ENCODE results near the gene CSMD2. TPM values are rescaled to one million over a fixed set of nuclear protein-coding genes. Genes with fewer than 3 reads are reported as not detected.
A peak's percentile ranks its signal among the peaks of the same experiment; 100 is the strongest.

Gene CSMD2
- total RNA-seq, 1 donor from 2014 or later = 0.25 TPM

- ATAC-seq (no peak), DNase-seq (ENCODE audit: low spot score) (no peak)
Measured at GRCh38 chr1:33875862-33876261, 289.2 kb downstream of the CSMD2 start.

- ATAC-seq = no peak
- no peak for DNase-seq (ENCODE audit: low spot score)
Measured at GRCh38 chr1:33874636-33875035, 290.4 kb downstream of the CSMD2 start.

- no peak for ATAC-seq
Measured at GRCh38 chr1:33872683-33873082, 292.3 kb downstream of the CSMD2 start.

GRCh38 chr1:33872275-33872674 is 292.8 kb downstream of the CSMD2 start:
- ATAC-seq (no peak), DNase-seq (ENCODE audit: low spot score) (no peak)

More at GRCh38 chr1:33872683-33873082, 292.3 kb downstream of the CSMD2 start:
- no peak for DNase-seq (ENCODE audit: low spot score)

GRCh38 chr1:33867684-33868083 is 297.3 kb downstream of the CSMD2 start:
- ATAC-seq (no peak), DNase-seq (ENCODE audit: low spot score) (no peak)

GRCh38 chr1:33866281-33866680 is 298.7 kb downstream of the CSMD2 start:
- DNase-seq (ENCODE audit: low spot score) = no peak
- no peak for ATAC-seq

GRCh38 chr1:33864460-33865389 is 300.3 kb downstream of the CSMD2 start:
- no peak for ATAC-seq

GRCh38 chr1:33863779-33864178 is 301.3 kb downstream of the CSMD2 start, which contains the start of gene HMGB4:
Gene HMGB4, plus strand, starts transcription at chr1:33864079. Its CDS starts 113 bp downstream, at chr1:33864192.
- DNase-seq (ENCODE audit: low spot score) (no peak), ATAC-seq (no peak)

More at GRCh38 chr1:33864460-33865389, 300.3 kb downstream of the CSMD2 start:
- no peak for DNase-seq (ENCODE audit: low spot score)

GRCh38 chr1:33860671-33861070 is 304.4 kb downstream of the CSMD2 start:
- no peak for ATAC-seq
- no peak for DNase-seq (ENCODE audit: low spot score)

GRCh38 chr1:33854091-33854490 is 310.9 kb downstream of the CSMD2 start:
- DNase-seq (ENCODE audit: low spot score) = no peak
- ATAC-seq = no peak

- DNase-seq (ENCODE audit: low spot score) (no peak), ATAC-seq (no peak)
Measured at GRCh38 chr1:33853431-33853830, 311.6 kb downstream of the CSMD2 start.

GRCh38 chr1:33852711-33853110 is 312.3 kb downstream of the CSMD2 start:
- DNase-seq (ENCODE audit: low spot score) = no peak
- ATAC-seq = no peak

GRCh38 chr1:33850481-33850880 is 314.5 kb downstream of the CSMD2 start:
- DNase-seq (ENCODE audit: low spot score) = no peak
- no peak for ATAC-seq

GRCh38 chr1:33849211-33849610 is 315.8 kb downstream of the CSMD2 start:
- ATAC-seq (no peak), DNase-seq (ENCODE audit: low spot score) (no peak)

- no peak for ATAC-seq
Measured at GRCh38 chr1:33848205-33848937, 316.7 kb downstream of the CSMD2 start.

GRCh38 chr1:33846861-33847260 is 318.2 kb downstream of the CSMD2 start:
- no peak for DNase-seq (ENCODE audit: low spot score)
- no peak for ATAC-seq

More at GRCh38 chr1:33848205-33848937, 316.7 kb downstream of the CSMD2 start:
- DNase-seq (ENCODE audit: low spot score) = no peak

GRCh38 chr1:33844166-33844565 is 320.9 kb downstream of the CSMD2 start:
- no peak for DNase-seq (ENCODE audit: low spot score)
- ATAC-seq = no peak

GRCh38 chr1:33842348-33842747 is 322.7 kb downstream of the CSMD2 start:
- ATAC-seq (peak; percentile 64), DNase-seq (ENCODE audit: low spot score) (no peak)

GRCh38 chr1:33841494-33841893 is 323.5 kb downstream of the CSMD2 start:
- no peak for ATAC-seq

GRCh38 chr1:33837635-33838034 is 327.4 kb downstream of the CSMD2 start:
- ATAC-seq = no peak
- no peak for DNase-seq (ENCODE audit: low spot score)

More at GRCh38 chr1:33841494-33841893, 323.5 kb downstream of the CSMD2 start:
- DNase-seq (ENCODE audit: low spot score) = no peak

- DNase-seq (ENCODE audit: low spot score) (no peak), ATAC-seq (no peak)
Measured at GRCh38 chr1:33836911-33837310, 328.1 kb downstream of the CSMD2 start.

GRCh38 chr1:33828654-33829053 is 336.4 kb downstream of the CSMD2 start:
- DNase-seq (ENCODE audit: low spot score) (no peak), ATAC-seq (no peak)
